CD4-positive, alpha-beta T cell treated with Interleukin-12 subunit alpha and Interleukin-12 subunit beta, for 1 hour (primary cell): ENCODE measurements around the gene PROCR.
"Not testable (repeated sequence)": the region's sequence is repeated elsewhere in the genome, so short reads cannot be mapped to it uniquely, and the experiment has no call there.

Source experiments
- DNase-seq: peaks from one replicate; pipeline ENCODE4 v3.0.0-alpha.2; 2020

Gene PROCR

GRCh38 chr20:35165221-35166185 is 6.4 kb upstream of the PROCR start:
- no peak for DNase-seq

- DNase-seq: no peak
Observed at GRCh38 chr20:35166242-35166830, 5.5 kb upstream of the PROCR start.

- DNase-seq: no peak
Observed at GRCh38 chr20:35167787-35168186, 4.1 kb upstream of the PROCR start.

GRCh38 chr20:35168701-35169409 is 3.0 kb upstream of the PROCR start:
- not testable (repeated sequence) for DNase-seq

GRCh38 chr20:35171438-35171752 is 477 bp upstream of the PROCR start:
- no peak for DNase-seq

GRCh38 chr20:35172434-35172806 is 548 bp downstream of the PROCR start:
- no peak for DNase-seq

GRCh38 chr20:35173576-35174192 is 1.8 kb downstream of the PROCR start:
- DNase-seq: no peak

GRCh38 chr20:35174458-35175216 is 2.8 kb downstream of the PROCR start:
- DNase-seq: no peak

- no peak for DNase-seq
Observed at GRCh38 chr20:35176132-35176531, 4.3 kb downstream of the PROCR start.

- DNase-seq: no peak
Observed at GRCh38 chr20:35179292-35180212, 7.7 kb downstream of the PROCR start.

GRCh38 chr20:35180266-35180665 is 8.4 kb downstream of the PROCR start:
- no peak for DNase-seq

GRCh38 chr20:35181731-35182130 is 9.9 kb downstream of the PROCR start:
- DNase-seq: no peak

- not testable (repeated sequence) for DNase-seq
Observed at GRCh38 chr20:35186691-35187289, 14.9 kb downstream of the PROCR start.

GRCh38 chr20:35187584-35188190 is 15.8 kb downstream of the PROCR start:
- DNase-seq: no peak

GRCh38 chr20:35189223-35189622 is 17.4 kb downstream of the PROCR start:
- DNase-seq: not testable (repeated sequence)

- no peak for DNase-seq
Observed at GRCh38 chr20:35190556-35190955, 18.7 kb downstream of the PROCR start.

GRCh38 chr20:35191419-35192117 is 19.7 kb downstream of the PROCR start:
- no peak for DNase-seq

- no peak for DNase-seq
Observed at GRCh38 chr20:35192118-35192872, 20.4 kb downstream of the PROCR start.
